Transverse colon (tissue), 4 donors: Measurements from ENCODE around the gene REC8. TPM values are rescaled to one million over a fixed set of nuclear protein-coding genes. Genes with fewer than 3 reads are reported as not detected.
"Not testable (repeated sequence)": the region's sequence is repeated elsewhere in the genome, so short reads cannot be mapped to it uniquely, and the experiment has no call there.

ENCODE experiments used
- DNase-seq: peaks from one replicate; pipeline ENCODE4 v3.0.0-alpha.2; 2019
- H3K27ac ChIP-seq, 4 donors: fragments of 200-600 bp; sonication (generic); 2 replicates each; pipeline ENCODE4 v1.5.1; 2016 to 2018; ENCODE audit warnings: inconsistent platforms in 4 of 4
- H3K27me3 ChIP-seq: fragments of 200-600 bp; sonication (generic); 2 replicates; pipeline ENCODE4 v1.5.1; 2017; ENCODE audit warnings: inconsistent platforms
- H3K36me3 ChIP-seq, 4 donors: fragments of 200-600 bp; sonication (generic); 2 replicates each; pipeline ENCODE4 v1.5.1; 2017 to 2019; ENCODE audit warnings: inconsistent platforms in 4 of 4
- H3K4me1 ChIP-seq, 4 donors: fragments of 200-600 bp; sonication (generic); 2 replicates each; pipeline ENCODE4 v1.5.1; 2017 to 2020; ENCODE audit warnings: inconsistent platforms in 4 of 4
- H3K4me3 ChIP-seq, 4 donors: fragments of 200-600 bp; sonication (generic); 1 replicate in 1 of 4; 2 replicates in 3 of 4; pipeline versions ENCODE4 v1.5.1 to v1.6.1; 2017 to 2019; ENCODE audit warnings: inconsistent platforms in 4 of 4
- H3K9me3 ChIP-seq, 2 donors: fragments of 200-600 bp; sonication (generic); 2 replicates each; pipeline ENCODE4 v1.5.1; 2017 to 2019; ENCODE audit warnings: inconsistent platforms in 2 of 2
- EP300 ChIP-seq: sonication (generic); formaldehyde crosslinking; IDR thresholded peaks from one replicate; pipeline ENCODE4 v1.6.1; 2017; ENCODE audit warnings: antibody characterized with exemption, low read depth
- POLR2A ChIP-seq: fragments of 450-650 bp; IDR thresholded peaks from one replicate; pipeline ENCODE4 v1.6.1; 2016; ENCODE audit warnings: antibody characterized with exemption, mild to moderate bottlenecking, moderate library complexity
- POLR2AphosphoS5 ChIP-seq, 3 donors: sonication (generic); formaldehyde crosslinking; IDR thresholded peaks; one replicate each; pipeline ENCODE4 v1.6.1; 2016; ENCODE audit warnings: antibody characterized with exemption in 3 of 3
- WGBS, 2 donors: methylation state at CpG; one replicate each; pipeline ENCODE4 v1.1.5; 2018; ENCODE audit warnings: low coverage in 1 of 2; 5-methylcytosine and 5-hydroxymethylcytosine counted together
- in situ Hi-C, 4 donors: fragments of 200-750 bp; cut with MboI; loops; one replicate each; pipeline versions ENCODE4 v1.15.0 to v1.15.1; 2017; ENCODE audit warnings: low sequenced_read_pairs in 3 of 4, low pct_ligation_motif_present in 1 of 4, low pct_unique_long_range_greater_than_20kb in 1 of 4
- intact Hi-C: fragments of 100-400 bp; cut with DNase I; formaldehyde crosslinking; loops from one replicate; pipeline ENCODE4 v1.15.1; 2023; ENCODE audit warnings: low total_unique reads
- total RNA-seq, 4 donors: library from RNA; depleted of rRNA; stranded (reverse); fragments of >200 nt; gene quantifications; one replicate each; pipeline ENCODE4 v1.1.0, GENCODE V29; 2016
- TF ChIP-seq, protein P1 (sequence below), 5 experiments: fragments of 200-600 bp in 3 of 5; fragments of 450-650 bp in 2 of 5; sonication (generic) in 3 of 5; IDR thresholded peaks; 1 replicate in 2 of 5; 2 replicates in 3 of 5; pipeline ENCODE4 v1.5.1; 2016 to 2017; ENCODE audit warnings: antibody characterized with exemption in 5 of 5, inconsistent platforms in 3 of 5, mild to moderate bottlenecking in 2 of 5, moderate library complexity in 1 of 5

Gene REC8
- total RNA-seq, 4 donors from 2014 or later: 11.3 to 112 (median 31.2) TPM

DNA sequence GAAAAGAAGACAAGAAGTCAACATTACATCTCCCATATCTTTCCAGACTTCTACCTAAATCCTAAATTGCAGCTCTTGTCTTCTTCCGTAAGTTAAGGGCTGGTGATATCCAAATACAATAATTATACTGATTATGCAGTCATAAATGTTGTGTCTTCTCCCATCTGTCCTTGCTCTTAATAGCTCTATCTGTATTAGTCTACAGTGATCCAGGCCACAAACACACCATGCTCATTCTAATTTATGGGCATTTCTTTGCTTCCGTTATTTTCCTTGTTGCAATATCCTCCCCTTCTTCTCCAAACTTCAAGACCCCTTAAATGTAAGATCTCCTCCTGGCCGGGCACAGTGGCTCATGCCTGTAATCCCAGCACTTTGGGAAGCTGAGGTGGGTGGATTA, 47.6 kb downstream of the REC8 start:
- Histone ChIP-seq H3K4me3 (no peak overlapping the region), H3K36me3 (no peaks in the 10 kb centered on the region), H3K27me3 (no peaks in the 10 kb centered on the region), H3K9me3 (no peaks in the 10 kb centered on the region), H3K27ac (no peak overlapping the region), H3K4me1 (peaks cover 4 to 13% (median 5%) of the 10 kb centered on the region in 4 donors)
- no peak for DNase-seq
- in situ Hi-C loops (no loop called here), intact Hi-C loops (no loop called here)
- TF ChIP-seq, protein P1, sequence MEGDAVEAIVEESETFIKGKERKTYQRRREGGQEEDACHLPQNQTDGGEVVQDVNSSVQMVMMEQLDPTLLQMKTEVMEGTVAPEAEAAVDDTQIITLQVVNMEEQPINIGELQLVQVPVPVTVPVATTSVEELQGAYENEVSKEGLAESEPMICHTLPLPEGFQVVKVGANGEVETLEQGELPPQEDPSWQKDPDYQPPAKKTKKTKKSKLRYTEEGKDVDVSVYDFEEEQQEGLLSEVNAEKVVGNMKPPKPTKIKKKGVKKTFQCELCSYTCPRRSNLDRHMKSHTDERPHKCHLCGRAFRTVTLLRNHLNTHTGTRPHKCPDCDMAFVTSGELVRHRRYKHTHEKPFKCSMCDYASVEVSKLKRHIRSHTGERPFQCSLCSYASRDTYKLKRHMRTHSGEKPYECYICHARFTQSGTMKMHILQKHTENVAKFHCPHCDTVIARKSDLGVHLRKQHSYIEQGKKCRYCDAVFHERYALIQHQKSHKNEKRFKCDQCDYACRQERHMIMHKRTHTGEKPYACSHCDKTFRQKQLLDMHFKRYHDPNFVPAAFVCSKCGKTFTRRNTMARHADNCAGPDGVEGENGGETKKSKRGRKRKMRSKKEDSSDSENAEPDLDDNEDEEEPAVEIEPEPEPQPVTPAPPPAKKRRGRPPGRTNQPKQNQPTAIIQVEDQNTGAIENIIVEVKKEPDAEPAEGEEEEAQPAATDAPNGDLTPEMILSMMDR (IDR thresholded peaks at IDR 0.05): no peak
- TF ChIP-seq EP300 (no peak), POLR2AphosphoS5 (IDR thresholded peaks at IDR 0.05) (no peak), POLR2A (no peak)
- WGBS, 2 donors: 61 to 63% methylated on average over 3 of the region's 3 CpGs

DNA sequence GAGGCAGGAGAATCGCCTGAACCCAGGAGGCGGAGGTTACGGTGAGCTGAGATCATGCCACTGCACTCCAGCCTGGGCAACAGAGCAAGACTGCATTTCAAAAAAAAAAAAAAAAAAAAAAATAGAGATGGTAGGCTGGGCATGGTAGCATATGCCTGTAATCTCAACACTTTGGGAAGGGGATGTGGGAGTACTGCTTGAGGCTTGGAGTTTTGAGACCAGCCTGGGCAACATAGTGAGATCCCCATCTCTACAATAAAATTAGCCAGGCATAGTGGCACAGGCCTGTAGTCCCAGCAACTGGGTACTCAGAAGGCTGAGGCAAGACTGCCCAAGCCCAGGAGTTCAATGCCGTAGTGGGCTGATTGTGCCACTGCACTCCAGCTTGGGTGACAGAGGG, 51.1 kb downstream of the REC8 start:
- H3K27me3 ChIP-seq, DNase-seq, H3K4me3 ChIP-seq, H3K9me3 ChIP-seq, in situ Hi-C loops, H3K4me1 ChIP-seq, intact Hi-C loops, H3K36me3 ChIP-seq, H3K27ac ChIP-seq: not testable (repeated sequence)
- 90 to 97% methylated on average over 1 to 4 of the region's 4 CpGs for WGBS, 2 donors

- H3K27ac ChIP-seq: no peak overlapping the region
- no peak for DNase-seq
- peaks cover 0 to 7% (median 0%) of the 10 kb centered on the region in 4 donors for H3K36me3 ChIP-seq
- intact Hi-C loops: no loop called here
- WGBS, 2 donors: 84 to 94% methylated on average over 2 to 7 of the region's 7 CpGs
- no peaks in the 10 kb centered on the region for H3K27me3 ChIP-seq
- no peaks in the 10 kb centered on the region for H3K9me3 ChIP-seq
- no peaks in the 10 kb centered on the region for H3K4me1 ChIP-seq
- in situ Hi-C loops: loop anchor here in 3 of 4 donors (25.0 kb wide), 1 partner anchor 213 kb away; the partner anchor contains the start of genes CBLN3 (in 3 of the 3), KHNYN (in 3 of the 3) and SDR39U1 (in 3 of the 3)
- H3K4me3 ChIP-seq: no peak overlapping the region
- no peak for TF ChIP-seq EP300
- TF ChIP-seq POLR2AphosphoS5 (IDR thresholded peaks at IDR 0.05): no peak
- TF ChIP-seq POLR2A: no peak
- TF ChIP-seq, protein P1 (IDR thresholded peaks at IDR 0.05): no peak
Observed at GRCh38 chr14:24224618-24225071, 52.8 kb downstream of the REC8 start.

GRCh38 chr14:24226473-24226872, 54.6 kb downstream of the REC8 start:
- in situ Hi-C loops (loop anchor here in 3 of 4 donors (25.0 kb wide), 1 partner anchor 211 kb away; the partner anchor contains the start of genes CBLN3 (in 3 of the 3), KHNYN (in 3 of the 3) and SDR39U1 (in 3 of the 3)), intact Hi-C loops (no loop called here)
- no peak for DNase-seq
- H3K4me1 ChIP-seq: peaks cover 8 to 10% (median 10%) of the 10 kb centered on the region in 4 donors
- H3K4me3 ChIP-seq: no peak overlapping the region
- H3K36me3 ChIP-seq: peaks cover 0 to 7% (median 0%) of the 10 kb centered on the region in 4 donors
- H3K9me3 ChIP-seq: no peaks in the 10 kb centered on the region
- no peak overlapping the region for H3K27ac ChIP-seq
- TF ChIP-seq, protein P1 (IDR thresholded peaks at IDR 0.05): no peak
- TF ChIP-seq EP300 (no peak), POLR2AphosphoS5 (IDR thresholded peaks at IDR 0.05) (no peak), POLR2A (no peak)
- 67 to 80% methylated on average over 1 of the region's 1 CpG for WGBS, 2 donors
- H3K27me3 ChIP-seq: no peaks in the 10 kb centered on the region
